GM08714 (cell line): ENCODE results near the gene PDCD10.
A peak's percentile ranks its signal among the peaks of the same experiment; 100 is the strongest.

Source experiments
- H3K4me3 ChIP-seq: fragments of 200-500 bp; sonication (Bioruptor generic); 2 replicates; pipeline ENCODE4 v1.5.1; 2014; ENCODE audit warnings: mild to moderate bottlenecking, low read length, inconsistent platforms
- ZNF274 ChIP-seq: IDR thresholded peaks from 2 replicates; pipeline ENCODE4 v1.6.1; 2012; ENCODE audit warnings: mild to moderate bottlenecking, low read depth, low read length

The PDCD10 gene

DNA sequence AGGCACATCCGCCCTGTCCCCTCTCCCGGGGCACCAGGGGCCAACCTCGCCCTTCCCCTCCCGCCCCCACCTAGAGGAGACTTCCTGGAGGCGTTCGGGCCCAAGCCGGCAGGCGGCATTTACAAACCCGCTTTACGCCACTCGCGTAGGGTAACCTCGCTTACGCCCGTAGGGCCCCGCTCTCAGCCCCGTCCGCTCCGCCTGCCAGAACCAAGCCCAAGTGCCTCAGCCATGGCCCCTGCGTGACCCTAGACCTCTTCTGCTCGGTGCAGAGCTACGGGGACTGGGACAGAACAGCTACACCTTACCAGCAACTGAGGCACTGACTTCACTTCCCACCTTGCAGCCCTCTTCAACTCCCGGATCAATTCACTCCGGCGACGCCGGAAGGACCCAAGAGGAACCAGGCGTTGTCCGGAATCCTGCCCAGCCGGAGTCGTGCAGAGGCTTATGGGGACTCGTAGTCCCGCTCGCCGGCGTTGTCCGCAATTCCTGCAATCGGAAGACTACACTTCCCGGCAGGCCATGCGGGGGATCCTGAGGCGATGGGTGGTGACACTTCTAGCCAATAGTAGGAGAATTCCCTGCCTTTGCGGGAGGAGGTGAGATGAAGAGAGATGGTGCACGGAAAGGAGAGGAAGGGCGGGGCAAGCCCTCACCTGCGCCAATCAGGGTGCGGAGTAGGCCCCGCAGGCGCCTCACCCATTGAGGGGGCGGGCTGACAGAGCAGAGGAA, at the start of gene PDCD10:
PDCD10 (minus strand) TSS at position 395 of the 735 bp plus-strand sequence. CDS start 14,735 bp downstream, outside the sequence.
- no peak for TF ChIP-seq ZNF274

GRCh38 chr3:167783781-167784180, 49.1 kb upstream of the PDCD10 start:
- H3K4me3 ChIP-seq: no peak overlapping the region
- TF ChIP-seq ZNF274: no peak

More for the DNA sequence above, at the start of gene PDCD10:
- peak within 1 kb of the TSS; percentile 92 for H3K4me3 ChIP-seq

DNA sequence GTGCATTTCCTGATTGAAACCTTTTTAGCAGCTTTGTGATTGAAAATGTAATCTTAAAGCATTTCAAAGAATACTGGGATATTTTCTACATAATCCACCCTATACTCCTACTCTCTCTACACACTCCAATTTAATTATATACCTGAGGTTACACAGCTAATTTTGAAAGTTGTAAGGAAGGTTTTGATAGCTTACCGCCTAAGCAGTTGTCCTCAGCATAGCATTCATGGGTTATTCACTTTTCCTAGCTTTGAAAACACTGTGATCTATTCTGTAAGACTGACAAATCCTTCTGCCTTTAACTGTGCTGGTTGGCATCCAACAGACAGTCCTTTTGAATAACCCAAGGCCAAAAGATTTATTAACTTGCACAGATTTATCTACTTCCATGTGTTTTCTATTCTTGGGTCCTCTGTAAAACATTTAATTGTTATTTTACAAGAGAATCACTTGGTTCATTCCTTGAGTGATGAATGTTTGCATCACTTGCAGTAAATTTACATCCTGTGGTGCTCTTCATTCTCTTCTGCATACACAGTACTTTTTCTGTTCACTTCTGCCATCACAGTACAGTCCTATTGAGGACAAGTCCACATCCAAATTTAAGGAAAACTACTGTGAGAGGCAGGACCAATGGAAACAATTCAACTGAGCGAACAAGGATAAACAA, 45.7 kb upstream of the PDCD10 start:
- H3K4me3 ChIP-seq: no peak overlapping the region
- no peak for TF ChIP-seq ZNF274

DNA sequence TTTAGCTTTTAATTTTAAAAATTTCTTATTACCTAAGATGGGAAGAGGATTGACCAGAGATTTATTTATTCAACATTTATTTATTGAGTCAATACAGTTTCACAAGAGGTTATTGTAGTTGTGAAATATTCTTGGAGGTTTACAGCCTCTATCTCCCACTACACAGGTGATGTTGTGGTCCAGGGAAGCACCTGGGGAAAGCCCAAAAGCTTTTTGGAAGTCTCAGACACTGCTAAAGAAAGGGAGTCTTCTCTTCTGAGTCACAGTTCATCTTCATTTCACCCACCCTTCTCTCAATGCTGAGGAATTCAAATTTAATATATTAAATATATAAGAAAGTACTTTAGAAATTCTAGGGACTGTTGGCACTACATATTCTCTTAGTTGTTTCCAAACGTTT, 42.7 kb upstream of the PDCD10 start:
- no peak overlapping the region for H3K4me3 ChIP-seq
- no peak for TF ChIP-seq ZNF274

DNA sequence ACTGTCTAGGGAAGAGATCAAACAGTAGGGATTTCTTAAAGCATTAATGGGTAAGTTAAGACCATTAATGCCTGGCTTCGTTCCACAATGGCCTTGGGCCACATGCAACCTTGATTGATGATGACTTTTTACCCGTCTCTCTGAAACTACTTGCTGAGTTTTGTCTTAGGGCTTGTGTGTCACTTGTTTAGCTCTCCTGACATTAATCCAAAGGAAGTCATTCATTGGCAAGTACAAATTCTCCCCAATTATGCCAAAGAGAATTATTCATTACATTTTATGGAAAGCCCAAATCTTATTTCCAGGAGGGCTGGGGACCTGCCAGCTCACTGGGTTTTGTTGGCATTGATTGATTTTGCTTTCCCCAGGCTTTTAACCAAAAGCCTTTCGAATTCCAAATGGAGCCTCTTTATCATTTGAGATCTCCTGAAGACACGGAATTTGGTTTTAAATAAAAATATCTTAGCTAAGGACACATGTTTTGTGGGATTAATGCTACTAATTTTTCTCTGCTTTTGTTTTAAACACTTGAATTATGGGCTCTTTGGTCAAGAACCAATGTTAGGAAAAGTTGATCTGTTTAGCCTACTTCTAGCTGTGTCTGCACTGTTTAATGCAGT, 41.5 kb upstream of the PDCD10 start:
- no peak for TF ChIP-seq ZNF274
- no peak overlapping the region for H3K4me3 ChIP-seq

- H3K4me3 ChIP-seq: no peak overlapping the region
- TF ChIP-seq ZNF274: no peak
Measured at GRCh38 chr3:167773584-167773983, 38.9 kb upstream of the PDCD10 start.

DNA sequence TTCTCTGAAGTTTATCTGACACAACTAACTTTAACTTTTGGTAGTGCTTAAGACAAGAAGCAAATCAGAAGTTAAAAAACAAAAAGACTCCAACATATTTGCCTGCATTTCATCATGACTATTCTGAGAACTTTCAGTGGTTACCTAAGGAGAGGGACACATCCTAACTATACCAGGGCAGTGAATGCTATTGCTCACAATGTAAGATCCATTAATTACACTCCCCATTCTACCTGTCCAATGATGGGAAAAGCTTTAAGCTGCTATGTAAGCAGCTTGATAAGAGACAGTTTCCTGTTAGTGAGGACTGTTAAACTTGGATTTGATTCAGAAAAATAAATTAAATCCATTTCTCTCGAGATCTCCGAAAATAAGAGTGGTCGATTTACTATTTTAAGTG, 38.3 kb upstream of the PDCD10 start:
- TF ChIP-seq ZNF274: no peak
- H3K4me3 ChIP-seq: no peak overlapping the region

GRCh38 chr3:167762296-167762695, 27.6 kb upstream of the PDCD10 start:
- H3K4me3 ChIP-seq: no peak overlapping the region
- TF ChIP-seq ZNF274: no peak

GRCh38 chr3:167761302-167761701, 26.6 kb upstream of the PDCD10 start:
- no peak for TF ChIP-seq ZNF274
- no peak overlapping the region for H3K4me3 ChIP-seq

DNA sequence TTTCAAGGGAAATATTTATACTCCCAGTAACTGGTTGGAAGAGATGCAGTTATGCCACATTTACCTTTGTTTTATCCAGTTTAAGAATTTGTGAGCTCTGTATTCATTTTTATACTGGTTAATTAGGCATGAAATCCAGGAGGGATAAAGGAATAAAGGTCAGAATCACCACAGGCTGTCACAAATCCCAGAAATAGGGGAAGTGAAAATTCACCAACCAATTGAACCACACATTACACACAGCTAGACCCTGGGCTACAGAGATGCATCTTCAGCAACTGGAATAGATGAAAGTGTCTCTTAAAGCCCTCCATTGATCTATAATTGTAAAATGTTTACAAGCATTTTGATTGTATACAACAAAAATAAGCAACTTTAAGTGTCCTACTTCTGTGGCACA, 19.4 kb upstream of the PDCD10 start:
- no peak for TF ChIP-seq ZNF274
- no peak overlapping the region for H3K4me3 ChIP-seq

- TF ChIP-seq ZNF274: no peak
- no peak overlapping the region for H3K4me3 ChIP-seq
Measured at GRCh38 chr3:167750272-167750971, 15.7 kb upstream of the PDCD10 start.

DNA sequence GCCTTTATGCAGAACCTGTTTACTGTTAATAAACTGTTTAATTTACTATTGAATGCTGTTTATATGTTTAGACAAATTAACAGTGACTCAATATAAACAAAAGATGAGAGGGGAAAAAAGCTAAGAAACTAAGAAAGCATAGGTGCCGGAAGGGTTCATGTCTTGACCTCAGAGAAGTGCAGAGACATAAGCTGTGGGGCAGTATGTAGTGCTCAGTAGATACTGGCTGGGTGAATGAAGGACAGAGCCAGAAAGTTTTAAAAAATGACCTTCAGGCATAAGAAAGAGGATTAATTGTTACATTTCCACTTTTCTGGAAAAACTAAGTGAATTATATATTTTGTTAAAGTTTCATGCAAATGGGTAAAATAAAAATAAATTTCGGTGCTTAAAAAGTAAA, 15.0 kb upstream of the PDCD10 start:
- TF ChIP-seq ZNF274: no peak
- no peak overlapping the region for H3K4me3 ChIP-seq

DNA sequence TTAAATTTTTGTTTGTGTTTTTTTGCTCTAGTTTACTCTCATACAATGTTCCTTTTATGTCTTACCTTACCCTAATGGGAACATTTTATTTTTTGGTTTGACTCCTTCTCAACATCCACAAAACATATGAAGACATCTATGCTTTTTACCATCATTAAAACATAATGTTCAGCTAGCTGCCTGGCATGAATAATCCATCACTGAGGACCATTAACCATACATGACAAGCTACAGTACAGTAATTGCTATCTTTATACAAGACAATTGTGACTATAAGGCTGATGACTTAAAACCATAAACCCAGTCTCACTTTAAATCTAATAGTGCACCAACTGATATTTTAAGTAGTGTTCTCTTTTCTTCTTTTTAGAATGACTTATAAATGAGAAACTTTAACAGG, 14.5 kb upstream of the PDCD10 start:
- H3K4me3 ChIP-seq: no peak overlapping the region
- no peak for TF ChIP-seq ZNF274

GRCh38 chr3:167743799-167744198, 9.1 kb upstream of the PDCD10 start:
- TF ChIP-seq ZNF274: no peak
- no peak overlapping the region for H3K4me3 ChIP-seq
